HepG2 (cell line): Measurements from ENCODE around the gene SLC43A3. TPM values are rescaled to one million over a fixed set of nuclear protein-coding genes. Genes with fewer than 3 reads are reported as not detected.
A peak's percentile ranks its signal among the peaks of the same experiment; 100 is the strongest.

Experiments used
- AHR ChIP-seq: IDR thresholded peaks from 2 replicates; pipeline ENCODE4 v1.6.1; 2018; ENCODE audit warnings: missing genetic modification reagents, missing compliant biosample characterization
- BRCA1 ChIP-seq: sonication (generic); formaldehyde crosslinking; IDR thresholded peaks from 2 replicates; pipeline ENCODE4 v1.4.0; 2020; ENCODE audit warnings: missing genetic modification reagents
- DMAP1 ChIP-seq: IDR thresholded peaks from 2 replicates; pipeline ENCODE4 v1.6.1; 2016
- DNMT3B ChIP-seq: conservative IDR thresholded peaks from 2 replicates; pipeline ENCODE4 v1.6.1; 2016; ENCODE audit warnings: missing biosample characterization, control low read depth
- ELF1 ChIP-seq: sonication (generic); formaldehyde crosslinking; IDR thresholded peaks from 2 replicates; pipeline ENCODE4 v1.4.0; 2020; ENCODE audit warnings: missing genetic modification reagents
- ETV5 ChIP-seq: IDR thresholded peaks from 2 replicates; pipeline ENCODE4 v1.6.1; 2018; ENCODE audit warnings: missing biosample characterization, missing genetic modification reagents, inconsistent platforms, borderline replicate concordance
- ETV6 ChIP-seq: sonication (generic); formaldehyde crosslinking; conservative IDR thresholded peaks from 2 replicates; pipeline ENCODE4 v1.4.0; 2020; ENCODE audit warnings: missing genetic modification reagents
- HHEX ChIP-seq: IDR thresholded peaks from 2 replicates; pipeline ENCODE4 v1.6.1; 2016; ENCODE audit warnings: control low read depth
- HMG20B ChIP-seq: conservative IDR thresholded peaks from 2 replicates; pipeline ENCODE4 v1.6.1; 2016; ENCODE audit warnings: missing genetic modification reagents, missing compliant biosample characterization
- HNF4A ChIP-seq: sonication (generic); formaldehyde crosslinking; IDR thresholded peaks from 2 replicates; pipeline ENCODE4 v1.4.0; 2020; ENCODE audit warnings: missing genetic modification reagents
- NCOA5 ChIP-seq: sonication (generic); formaldehyde crosslinking; IDR thresholded peaks from 2 replicates; pipeline ENCODE4 v1.4.0; 2020; ENCODE audit warnings: missing genetic modification reagents
- REXO4 ChIP-seq: sonication (generic); formaldehyde crosslinking; IDR thresholded peaks from 2 replicates; pipeline ENCODE4 v1.8.0; 2022; ENCODE audit warnings: missing genetic modification reagents, mild to moderate bottlenecking, borderline replicate concordance
- SIN3A ChIP-seq: IDR thresholded peaks from 2 replicates; pipeline ENCODE4 v1.6.1; 2011; ENCODE audit warnings: low read depth, mild to moderate bottlenecking, control low read depth, low read length, borderline replicate concordance
- SMARCC2 ChIP-seq: fragments of 450-650 bp; IDR thresholded peaks from 2 replicates; pipeline ENCODE4 v1.6.1; 2017; ENCODE audit warnings: antibody characterized with exemption, mild to moderate bottlenecking
- SNAI1 ChIP-seq: sonication (generic); formaldehyde crosslinking; IDR thresholded peaks from 2 replicates; pipeline ENCODE4 v1.5.0; 2020; ENCODE audit warnings: mild to moderate bottlenecking, missing genetic modification reagents, borderline replicate concordance
- SSRP1 ChIP-seq: IDR thresholded peaks from 2 replicates; pipeline ENCODE4 v1.6.1; 2016; ENCODE audit warnings: control low read depth
- ZNF251 ChIP-seq: sonication (generic); formaldehyde crosslinking; IDR thresholded peaks from 2 replicates; pipeline ENCODE4 v1.9.0; 2021; ENCODE audit warnings: mild to moderate bottlenecking, missing genetic modification reagents
- ZNF558 ChIP-seq: sonication (generic); formaldehyde crosslinking; IDR thresholded peaks from 2 replicates; pipeline ENCODE4 v1.9.0; 2022; ENCODE audit warnings: mild to moderate bottlenecking, missing genetic modification reagents, borderline replicate concordance
- ZNF589 ChIP-seq: sonication (generic); formaldehyde crosslinking; conservative IDR thresholded peaks from 2 replicates; pipeline ENCODE4 v1.8.0; 2022; ENCODE audit warnings: mild to moderate bottlenecking, moderate library complexity, missing genetic modification reagents
- ZNF747 ChIP-seq: sonication (generic); formaldehyde crosslinking; IDR thresholded peaks from 2 replicates; pipeline ENCODE4 v1.8.1; 2023; ENCODE audit warnings: missing genetic modification reagents, mild to moderate bottlenecking, borderline replicate concordance
- ZNF777 ChIP-seq: sonication (generic); formaldehyde crosslinking; IDR thresholded peaks from 2 replicates; pipeline ENCODE4 v1.4.0; 2020; ENCODE audit warnings: missing genetic modification reagents
- ZNF792 ChIP-seq: IDR thresholded peaks from 2 replicates; pipeline ENCODE4 v1.6.1; 2016
- polyA plus RNA-seq, 8 experiments: library from polyadenylated mRNA; depleted of rRNA in 3 of 8; stranded (reverse) in 7 of 8; unstranded in 1 of 8; fragments of >200 nt; fragmentation: Illumina TruSeq in 4 of 8; extraction: Trizol in 4 of 8; gene quantifications; 2 replicates each; pipeline versions ENCODE4 v1.2.1 to v1.2.3, GENCODE V29; 2011 to 2016; ENCODE audit warnings: low read depth in 4 of 8, missing spikeins in 1 of 8, mixed read lengths in 1 of 8; ENCODE audit not compliant: insufficient read depth in 1 of 8
- total RNA-seq, 5 experiments: library from RNA; depleted of rRNA; stranded (reverse); fragments of >200 nt; fragmentation: Illumina TruSeq; extraction: Trizol; gene quantifications; 2 replicates each; pipeline ENCODE4 v1.2.3, GENCODE V29; 2016; ENCODE audit warnings: low read depth in 1 of 5
- TF ChIP-seq, protein P1 (sequence below): IDR thresholded peaks from 2 replicates; pipeline ENCODE4 v1.6.1; 2016; ENCODE audit warnings: control low read depth
- TF ChIP-seq, protein P2 (sequence below): sonication (generic); formaldehyde crosslinking; IDR thresholded peaks from 2 replicates; pipeline ENCODE4 v1.4.0; 2020; ENCODE audit warnings: missing genetic modification reagents, borderline replicate concordance
- TF ChIP-seq, protein P3 (sequence below): sonication (generic); formaldehyde crosslinking; IDR thresholded peaks from 2 replicates; pipeline ENCODE4 v1.8.0; 2022; ENCODE audit warnings: missing genetic modification reagents, mild to moderate bottlenecking, borderline replicate concordance
- TF ChIP-seq, protein P4 (sequence below): sonication (generic); formaldehyde crosslinking; conservative IDR thresholded peaks from 2 replicates; pipeline ENCODE4 v1.4.0; 2020; ENCODE audit warnings: missing genetic modification reagents

Gene SLC43A3
- total and polyA plus RNA-seq, 2 of the 13 experiments (the other 11 are each of a cell fraction or from before 2014, with no cell fraction given): 2.6 TPM; not detected in 1

DNA sequence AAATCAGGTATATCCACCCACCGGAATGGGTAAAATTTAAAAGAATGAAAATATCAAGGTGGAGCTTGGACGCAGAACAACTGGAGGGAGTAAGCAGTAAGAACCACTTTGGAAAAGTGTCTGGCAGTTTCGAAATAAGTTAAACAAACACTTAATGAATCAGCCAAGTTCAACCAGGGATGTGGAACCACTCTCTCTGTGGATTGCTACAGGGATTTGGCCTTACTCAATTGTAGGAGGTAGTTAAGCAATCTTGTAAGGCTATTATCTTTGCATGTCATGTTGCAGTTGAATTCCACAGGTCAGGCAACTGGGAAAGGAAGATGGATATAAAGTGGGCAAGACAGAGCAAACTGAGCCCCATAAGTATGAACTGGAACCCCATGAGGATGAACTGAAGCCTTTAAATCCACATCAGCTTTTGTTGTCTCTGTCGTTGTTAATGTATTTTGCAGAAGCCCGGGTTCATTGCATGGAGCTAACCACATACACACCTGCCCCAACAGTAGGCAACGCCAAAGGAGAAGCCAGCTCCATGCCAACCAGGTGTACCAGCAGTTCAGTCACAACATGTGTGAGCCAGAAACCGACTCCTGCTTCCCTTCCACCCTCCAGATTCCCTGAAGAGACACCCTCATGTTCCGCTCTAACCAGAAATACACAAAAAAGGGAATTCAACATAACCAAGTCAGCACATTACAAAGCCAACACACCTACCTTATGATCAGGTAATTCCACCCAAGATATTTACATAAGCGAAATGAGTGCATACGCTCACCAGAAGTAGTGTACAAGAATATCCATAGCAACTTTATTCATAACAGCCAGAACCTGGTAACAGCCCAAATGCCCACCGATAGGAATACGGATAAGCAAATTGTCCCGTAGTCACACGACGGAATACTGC lies 8.0 kb upstream of the SLC43A3 start (continued):
- TF ChIP-seq SIN3A: no peak
- no peak for TF ChIP-seq ZNF589 (CRISPR knock-in tag)
- peak; percentile 100 for TF ChIP-seq ZNF792 (CRISPR knock-in tag)
- TF ChIP-seq AHR (CRISPR knock-in tag): no peak
- 0 out of 2 replicates have a peak, but pooled peaks have one; percentile 56 for TF ChIP-seq SSRP1 (CRISPR knock-in tag)
- TF ChIP-seq NCOA5 (CRISPR knock-in tag): no peak
- no peak for TF ChIP-seq ZNF777 (CRISPR knock-in tag)
- TF ChIP-seq, protein P1, sequence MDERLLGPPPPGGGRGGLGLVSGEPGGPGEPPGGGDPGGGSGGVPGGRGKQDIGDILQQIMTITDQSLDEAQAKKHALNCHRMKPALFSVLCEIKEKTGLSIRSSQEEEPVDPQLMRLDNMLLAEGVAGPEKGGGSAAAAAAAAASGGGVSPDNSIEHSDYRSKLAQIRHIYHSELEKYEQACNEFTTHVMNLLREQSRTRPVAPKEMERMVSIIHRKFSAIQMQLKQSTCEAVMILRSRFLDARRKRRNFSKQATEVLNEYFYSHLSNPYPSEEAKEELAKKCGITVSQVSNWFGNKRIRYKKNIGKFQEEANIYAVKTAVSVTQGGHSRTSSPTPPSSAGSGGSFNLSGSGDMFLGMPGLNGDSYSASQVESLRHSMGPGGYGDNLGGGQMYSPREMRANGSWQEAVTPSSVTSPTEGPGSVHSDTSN (CRISPR knock-in tag): no peak
- 0 out of 2 replicates have a peak, but pooled peaks have one; percentile 44 for TF ChIP-seq DNMT3B (CRISPR knock-in tag)
- TF ChIP-seq REXO4 (CRISPR knock-in tag): no peak
- TF ChIP-seq ELF1 (CRISPR knock-in tag): 0 out of 2 replicates have a peak, but pooled peaks have one; percentile 13
- no peak for TF ChIP-seq BRCA1 (CRISPR knock-in tag)
- TF ChIP-seq HHEX (CRISPR knock-in tag): 0 out of 2 replicates have a peak, but pooled peaks have one; percentile 55
- peak; percentile 74 for TF ChIP-seq HNF4A
- TF ChIP-seq ZNF251: no peak
- no peak for TF ChIP-seq ZNF747 (CRISPR knock-in tag)
- no peak for TF ChIP-seq SNAI1 (CRISPR knock-in tag)
- TF ChIP-seq ETV6 (CRISPR knock-in tag): no peak
- TF ChIP-seq DMAP1: no peak
- TF ChIP-seq HMG20B: peak; percentile 67; the same call in 1 of the 2 replicates
- TF ChIP-seq, protein P2, sequence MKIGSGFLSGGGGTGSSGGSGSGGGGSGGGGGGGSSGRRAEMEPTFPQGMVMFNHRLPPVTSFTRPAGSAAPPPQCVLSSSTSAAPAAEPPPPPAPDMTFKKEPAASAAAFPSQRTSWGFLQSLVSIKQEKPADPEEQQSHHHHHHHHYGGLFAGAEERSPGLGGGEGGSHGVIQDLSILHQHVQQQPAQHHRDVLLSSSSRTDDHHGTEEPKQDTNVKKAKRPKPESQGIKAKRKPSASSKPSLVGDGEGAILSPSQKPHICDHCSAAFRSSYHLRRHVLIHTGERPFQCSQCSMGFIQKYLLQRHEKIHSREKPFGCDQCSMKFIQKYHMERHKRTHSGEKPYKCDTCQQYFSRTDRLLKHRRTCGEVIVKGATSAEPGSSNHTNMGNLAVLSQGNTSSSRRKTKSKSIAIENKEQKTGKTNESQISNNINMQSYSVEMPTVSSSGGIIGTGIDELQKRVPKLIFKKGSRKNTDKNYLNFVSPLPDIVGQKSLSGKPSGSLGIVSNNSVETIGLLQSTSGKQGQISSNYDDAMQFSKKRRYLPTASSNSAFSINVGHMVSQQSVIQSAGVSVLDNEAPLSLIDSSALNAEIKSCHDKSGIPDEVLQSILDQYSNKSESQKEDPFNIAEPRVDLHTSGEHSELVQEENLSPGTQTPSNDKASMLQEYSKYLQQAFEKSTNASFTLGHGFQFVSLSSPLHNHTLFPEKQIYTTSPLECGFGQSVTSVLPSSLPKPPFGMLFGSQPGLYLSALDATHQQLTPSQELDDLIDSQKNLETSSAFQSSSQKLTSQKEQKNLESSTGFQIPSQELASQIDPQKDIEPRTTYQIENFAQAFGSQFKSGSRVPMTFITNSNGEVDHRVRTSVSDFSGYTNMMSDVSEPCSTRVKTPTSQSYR (CRISPR knock-in tag): peak; percentile 65; the same call in 1 of the 2 replicates
- TF ChIP-seq, protein P3, sequence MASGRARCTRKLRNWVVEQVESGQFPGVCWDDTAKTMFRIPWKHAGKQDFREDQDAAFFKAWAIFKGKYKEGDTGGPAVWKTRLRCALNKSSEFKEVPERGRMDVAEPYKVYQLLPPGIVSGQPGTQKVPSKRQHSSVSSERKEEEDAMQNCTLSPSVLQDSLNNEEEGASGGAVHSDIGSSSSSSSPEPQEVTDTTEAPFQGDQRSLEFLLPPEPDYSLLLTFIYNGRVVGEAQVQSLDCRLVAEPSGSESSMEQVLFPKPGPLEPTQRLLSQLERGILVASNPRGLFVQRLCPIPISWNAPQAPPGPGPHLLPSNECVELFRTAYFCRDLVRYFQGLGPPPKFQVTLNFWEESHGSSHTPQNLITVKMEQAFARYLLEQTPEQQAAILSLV (CRISPR knock-in tag): no peak
- TF ChIP-seq, protein P4, sequence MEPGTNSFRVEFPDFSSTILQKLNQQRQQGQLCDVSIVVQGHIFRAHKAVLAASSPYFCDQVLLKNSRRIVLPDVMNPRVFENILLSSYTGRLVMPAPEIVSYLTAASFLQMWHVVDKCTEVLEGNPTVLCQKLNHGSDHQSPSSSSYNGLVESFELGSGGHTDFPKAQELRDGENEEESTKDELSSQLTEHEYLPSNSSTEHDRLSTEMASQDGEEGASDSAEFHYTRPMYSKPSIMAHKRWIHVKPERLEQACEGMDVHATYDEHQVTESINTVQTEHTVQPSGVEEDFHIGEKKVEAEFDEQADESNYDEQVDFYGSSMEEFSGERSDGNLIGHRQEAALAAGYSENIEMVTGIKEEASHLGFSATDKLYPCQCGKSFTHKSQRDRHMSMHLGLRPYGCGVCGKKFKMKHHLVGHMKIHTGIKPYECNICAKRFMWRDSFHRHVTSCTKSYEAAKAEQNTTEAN (CRISPR knock-in tag): 0 out of 2 replicates have a peak, but pooled peaks have one; percentile 44
- peak; percentile 62; the same call in 1 of the 2 replicates for TF ChIP-seq ETV5 (CRISPR knock-in tag)
- TF ChIP-seq SMARCC2: 0 out of 2 replicates have a peak, but pooled peaks have one; percentile 65
- no peak for TF ChIP-seq ZNF558 (CRISPR knock-in tag)
